Mesenchymal stem cell (in vitro differentiated cells and primary cell): ENCODE measurements around the gene ISOC1.

Source experiments
- DNase-seq: peaks from one replicate; pipeline ENCODE4 v3.0.0-alpha.2; 2013
- H2AFZ ChIP-seq: one replicate; pipeline ENCODE4 v1.6.1; 2013; ENCODE audit warnings: low read depth, mild to moderate bottlenecking, control low read depth, inconsistent platforms, low read length, moderate library complexity
- H2AK5ac ChIP-seq: 2 replicates; pipeline ENCODE4 v1.6.1; 2013; ENCODE audit warnings: low read length, moderate library complexity, mild to moderate bottlenecking, inconsistent platforms; ENCODE audit not compliant: severe bottlenecking
- H2BK120ac ChIP-seq: one replicate; pipeline ENCODE4 v1.6.1; 2013; ENCODE audit warnings: low read depth, mild to moderate bottlenecking, inconsistent platforms, low read length, moderate library complexity
- H2BK12ac ChIP-seq, 2 experiments: one replicate each; pipeline ENCODE4 v1.6.1; 2013; ENCODE audit warnings: inconsistent platforms in 2 of 2, low read length in 2 of 2, mild to moderate bottlenecking in 2 of 2, moderate library complexity in 2 of 2, control low read depth in 1 of 2
- H2BK15ac ChIP-seq: one replicate; pipeline ENCODE4 v1.6.1; 2013; ENCODE audit warnings: mild to moderate bottlenecking, low read depth, inconsistent platforms; ENCODE audit not compliant: poor library complexity, severe bottlenecking
- H2BK5ac ChIP-seq: 2 replicates; pipeline ENCODE4 v1.6.1; 2013; ENCODE audit warnings: low read depth, mild to moderate bottlenecking, low read length, control low read depth, inconsistent platforms; ENCODE audit not compliant: poor library complexity, severe bottlenecking
- H3K14ac ChIP-seq, 2 experiments: one replicate each; pipeline ENCODE4 v1.6.1; 2013; ENCODE audit warnings: inconsistent platforms in 2 of 2, low read length in 2 of 2, control low read depth in 1 of 2, mild to moderate bottlenecking in 1 of 2, moderate library complexity in 1 of 2
- H3K18ac ChIP-seq, 2 experiments: one replicate each; pipeline ENCODE4 v1.6.1; 2013; ENCODE audit warnings: inconsistent platforms in 2 of 2, low read length in 2 of 2, control low read depth in 1 of 2, low read depth in 1 of 2, mild to moderate bottlenecking in 1 of 2
- H3K23ac ChIP-seq, 2 experiments: one replicate each; pipeline ENCODE4 v1.6.1; 2013; ENCODE audit warnings: inconsistent platforms in 2 of 2, low read length in 2 of 2, mild to moderate bottlenecking in 2 of 2, moderate library complexity in 2 of 2, control low read depth in 1 of 2
- H3K27ac ChIP-seq: 2 replicates; pipeline ENCODE4 v1.5.1; 2013; ENCODE audit warnings: mild to moderate bottlenecking, moderate library complexity, low read length, control low read depth, inconsistent platforms; ENCODE audit not compliant: poor library complexity, severe bottlenecking
- H3K27me3 ChIP-seq, 2 experiments: 2 replicates each; pipeline versions ENCODE4 v1.6.1 to v1.7.0; 2013; ENCODE audit warnings: low read length in 2 of 2, mild to moderate bottlenecking in 2 of 2, moderate library complexity in 2 of 2, control low read depth in 1 of 2, inconsistent platforms in 1 of 2; ENCODE audit not compliant: control insufficient read depth in 1 of 2, insufficient read depth in 1 of 2
- H3K36me3 ChIP-seq, 2 experiments: 2 replicates each; pipeline versions ENCODE4 v1.6.1 to v1.7.0; 2013; ENCODE audit warnings: low read length in 2 of 2, control low read depth in 1 of 2, inconsistent platforms in 1 of 2, low read depth in 1 of 2, mild to moderate bottlenecking in 1 of 2; ENCODE audit not compliant: insufficient read depth in 2 of 2, control insufficient read depth in 1 of 2
- H3K4ac ChIP-seq, 2 experiments: one replicate each; pipeline ENCODE4 v1.6.1; 2013; ENCODE audit warnings: inconsistent platforms in 2 of 2, low read length in 2 of 2, mild to moderate bottlenecking in 2 of 2, moderate library complexity in 2 of 2, control low read depth in 1 of 2, low read depth in 1 of 2
- H3K4me1 ChIP-seq: 2 replicates; pipeline ENCODE4 v1.6.1; 2013; ENCODE audit warnings: low read depth, low read length, control low read depth; ENCODE audit not compliant: control insufficient read depth, insufficient read depth
- H3K4me2 ChIP-seq: 2 replicates; pipeline ENCODE4 v1.6.1; 2013; ENCODE audit warnings: low read length, mild to moderate bottlenecking, inconsistent platforms; ENCODE audit not compliant: poor library complexity, severe bottlenecking
- H3K4me3 ChIP-seq, 2 experiments: 2 replicates each; pipeline versions ENCODE4 v1.5.1 to v1.7.0; 2013; ENCODE audit warnings: low read length in 2 of 2, mild to moderate bottlenecking in 2 of 2, control low read depth in 1 of 2, low read depth in 1 of 2; ENCODE audit not compliant: insufficient read depth in 1 of 2
- H3K79me1 ChIP-seq: replicated peaks from 2 replicates; pipeline ENCODE4 v1.6.1; 2013; ENCODE audit warnings: mild to moderate bottlenecking, control low read depth, low read length, inconsistent platforms; ENCODE audit not compliant: poor library complexity, severe bottlenecking
- H3K9ac ChIP-seq: 2 replicates; pipeline ENCODE4 v1.7.0; 2013; ENCODE audit warnings: mild to moderate bottlenecking, low read length, moderate library complexity
- H3K9me3 ChIP-seq: 2 replicates; pipeline ENCODE4 v1.7.0; 2013; ENCODE audit warnings: mild to moderate bottlenecking, low read length; ENCODE audit not compliant: control insufficient read depth
- H4K8ac ChIP-seq: one replicate; pipeline ENCODE4 v1.6.1; 2013; ENCODE audit warnings: inconsistent platforms, mild to moderate bottlenecking, low read length, moderate library complexity
- H4K91ac ChIP-seq: one replicate; pipeline ENCODE4 v1.6.1; 2013; ENCODE audit warnings: mild to moderate bottlenecking, low read length, inconsistent platforms
- WGBS: methylation state at CpG from one replicate; pipeline ENCODE4 v1.1.7; 2013; ENCODE audit warnings: mixed read lengths; 5-methylcytosine and 5-hydroxymethylcytosine counted together

The ISOC1 gene

DNA sequence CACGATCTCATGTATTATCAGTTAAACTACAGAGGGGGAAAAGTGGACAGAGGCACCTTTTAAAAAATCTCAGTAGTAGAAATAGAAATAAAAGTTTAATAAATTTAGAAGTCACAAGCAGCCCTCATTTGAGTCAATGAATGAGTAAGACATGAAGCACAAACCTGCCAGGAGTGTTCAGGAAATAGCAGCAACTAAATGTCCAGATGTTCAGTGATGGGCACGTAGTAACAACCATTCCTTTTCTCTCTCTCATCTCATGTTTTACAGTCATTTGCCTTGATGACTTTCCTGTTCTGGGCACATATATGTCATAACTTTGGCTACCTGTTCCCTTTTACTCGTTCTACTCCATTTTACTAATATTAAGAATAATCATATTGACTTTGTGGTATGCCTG, 17.7 kb downstream of the ISOC1 start:
- Histone ChIP-seq H3K36me3 (peaks cover 0 to 5% of the 10 kb centered on the region in 2 experiments), H4K91ac (no peak overlapping the region), H2BK15ac (no peak overlapping the region), H3K14ac (no peak overlapping the region), H3K4me1 (no peaks in the 10 kb centered on the region), H2BK120ac (no peak overlapping the region), H2AK5ac (no peak overlapping the region), H3K27me3 (no peaks in the 10 kb centered on the region), H2BK5ac (no peak overlapping the region), H3K79me1 (peaks cover 3% of the 10 kb centered on the region), H3K9ac (no peak overlapping the region), H4K8ac (no peak overlapping the region), H3K4me3 (no peak overlapping the region), H3K27ac (no peak overlapping the region), H2AFZ (no peak overlapping the region), H3K23ac (no peak overlapping the region), H3K4ac (no peak overlapping the region), H3K4me2 (no peak overlapping the region), H3K18ac (no peak overlapping the region), H3K9me3 (no peaks in the 10 kb centered on the region), H2BK12ac (no peak overlapping the region)
- WGBS, result 88% methylated on average over 2 of the region's 3 CpGs
- no peak for DNase-seq

DNA sequence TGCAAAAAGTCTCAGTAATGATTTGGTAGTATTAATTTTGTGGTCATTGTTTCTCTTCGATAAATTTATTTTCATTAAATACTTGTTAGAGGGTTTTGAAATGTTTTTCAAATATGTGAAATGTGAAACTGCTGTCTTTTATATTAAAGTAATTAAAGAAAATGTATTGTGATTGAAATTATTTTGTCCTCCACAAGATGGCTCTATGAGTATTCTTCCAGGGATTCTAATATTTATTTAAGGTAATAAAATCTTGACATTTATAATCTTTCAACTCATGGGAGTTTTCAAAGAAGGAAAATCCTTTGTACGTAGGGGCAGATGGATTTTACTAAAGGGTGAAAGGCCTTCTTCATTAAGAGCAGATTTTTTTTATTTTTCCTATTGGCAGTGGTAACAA, 19.3 kb downstream of the ISOC1 start:
- Histone ChIP-seq H3K4me3 (no peak overlapping the region), H3K9ac (no peak overlapping the region), H3K27ac (no peak overlapping the region), H3K9me3 (no peaks in the 10 kb centered on the region), H2BK12ac (no peak overlapping the region), H3K79me1 (peaks cover 2% of the 10 kb centered on the region), H2AK5ac (no peak overlapping the region), H3K18ac (no peak overlapping the region), H4K91ac (no peak overlapping the region), H2AFZ (no peak overlapping the region), H4K8ac (no peak overlapping the region), H2BK120ac (no peak overlapping the region), H2BK5ac (no peak overlapping the region), H3K23ac (no peak overlapping the region), H3K27me3 (no peaks in the 10 kb centered on the region), H2BK15ac (no peak overlapping the region), H3K4me1 (no peaks in the 10 kb centered on the region), H3K4ac (no peak overlapping the region), H3K14ac (no peak overlapping the region), H3K36me3 (no peaks in the 10 kb centered on the region), H3K4me2 (no peak overlapping the region)
- DNase-seq, result no peak
- 100% methylated on average over 1 of the region's 2 CpGs for WGBS

DNA sequence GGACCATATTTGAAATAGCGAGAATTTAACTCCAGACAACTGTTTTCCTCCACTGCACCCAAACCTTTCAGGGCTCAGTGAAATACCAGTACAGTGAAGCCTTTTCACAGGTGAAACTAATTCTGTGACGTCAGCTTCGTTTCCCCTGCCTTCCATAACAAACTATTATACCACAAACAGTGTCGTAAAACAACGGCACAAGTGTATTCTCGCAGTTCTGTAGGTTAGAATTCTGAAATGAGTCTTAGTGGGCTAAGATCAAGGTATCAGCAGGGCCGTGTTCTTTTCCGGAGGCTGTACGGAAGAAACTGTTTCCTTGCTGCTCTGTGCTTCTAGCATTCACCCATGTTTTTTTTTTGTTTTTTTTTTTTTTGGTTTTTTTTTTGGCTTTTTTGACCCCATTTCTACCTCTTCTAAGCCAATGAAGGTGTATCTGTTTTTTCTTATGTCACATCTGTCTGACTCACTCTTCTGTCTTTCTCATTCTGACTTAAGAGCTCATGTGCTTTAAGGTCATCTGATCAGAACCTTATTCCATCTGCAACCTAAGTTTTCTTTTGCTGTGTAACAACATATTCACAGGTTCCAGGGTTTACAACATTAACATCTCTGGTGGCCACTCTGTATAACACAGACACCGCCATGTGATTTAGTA, 20.1 kb downstream of the ISOC1 start:
- Histone ChIP-seq H3K4me1 (no peaks in the 10 kb centered on the region), H4K8ac (no peak overlapping the region), H2BK120ac (no peak overlapping the region), H3K4ac (no peak overlapping the region), H2BK5ac (no peak overlapping the region), H2AFZ (no peak overlapping the region), H2BK15ac (no peak overlapping the region), H3K9me3 (no peaks in the 10 kb centered on the region), H4K91ac (no peak overlapping the region), H3K23ac (peak overlapping the region in 1 of 2 experiments; percentile 79), H3K14ac (no peak overlapping the region), H2AK5ac (no peak overlapping the region), H3K27ac (no peak overlapping the region), H3K9ac (no peak overlapping the region), H3K27me3 (no peaks in the 10 kb centered on the region), H2BK12ac (no peak overlapping the region), H3K4me2 (no peak overlapping the region), H3K18ac (no peak overlapping the region), H3K79me1 (peaks cover 2% of the 10 kb centered on the region), H3K4me3 (no peak overlapping the region), H3K36me3 (no peaks in the 10 kb centered on the region)
- WGBS, result 98% methylated on average over 8 of the region's 10 CpGs
- DNase-seq, result no peak

DNA sequence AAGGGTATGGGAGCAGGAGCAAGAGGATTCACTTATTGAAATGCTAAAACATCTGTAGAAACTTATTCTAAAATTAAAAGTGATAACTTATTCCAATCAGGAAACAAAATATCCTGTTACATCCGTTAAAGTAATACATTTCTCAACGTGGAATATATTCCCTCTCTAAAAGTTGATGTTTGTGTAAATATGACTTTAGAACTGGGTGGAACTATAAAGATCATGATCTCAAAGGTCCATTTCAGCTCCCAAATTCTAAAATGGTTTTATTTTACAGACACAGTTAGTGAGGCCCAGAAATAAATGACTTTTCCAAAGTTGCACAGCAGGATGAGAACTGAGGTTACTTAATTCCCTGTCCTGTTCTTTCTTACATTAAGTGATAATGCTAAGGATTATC, 21.1 kb downstream of the ISOC1 start:
- Histone ChIP-seq H2BK12ac (no peak overlapping the region), H3K4me2 (no peak overlapping the region), H3K79me1 (no peaks in the 10 kb centered on the region), H3K9me3 (no peaks in the 10 kb centered on the region), H3K27me3 (no peaks in the 10 kb centered on the region), H3K4ac (no peak overlapping the region), H4K91ac (no peak overlapping the region), H3K14ac (no peak overlapping the region), H3K4me3 (no peak overlapping the region), H3K4me1 (no peaks in the 10 kb centered on the region), H3K27ac (no peak overlapping the region), H2AK5ac (no peak overlapping the region), H3K9ac (no peak overlapping the region), H2BK120ac (no peak overlapping the region), H3K18ac (no peak overlapping the region), H2BK5ac (no peak overlapping the region), H2AFZ (no peak overlapping the region), H2BK15ac (no peak overlapping the region), H3K36me3 (no peaks in the 10 kb centered on the region), H3K23ac (no peak overlapping the region), H4K8ac (no peak overlapping the region)
- no peak for DNase-seq
- WGBS, result no CpG with 5 or more reads among the region's 2 CpGs
